Daoy (cell line): Measurements from ENCODE around the gene TMX4. TPM values are rescaled to one million over a fixed set of nuclear protein-coding genes. Genes with fewer than 3 reads are reported as not detected.
"Not testable (repeated sequence)": the region's sequence is repeated elsewhere in the genome, so short reads cannot be mapped to it uniquely, and the experiment has no call there.

Experiments
- DNase-seq: peaks from one replicate; pipeline ENCODE4 v3.0.0-alpha.2; 2015; ENCODE audit warnings: low read depth
- total RNA-seq: library from RNA; depleted of rRNA; stranded (reverse); fragments of >200 nt; shearing (Covaris generic); gene quantifications from 2 replicates; pipeline ENCODE4 v1.2.3, GENCODE V29; 2014; rRNA removed

Gene TMX4, protein sequence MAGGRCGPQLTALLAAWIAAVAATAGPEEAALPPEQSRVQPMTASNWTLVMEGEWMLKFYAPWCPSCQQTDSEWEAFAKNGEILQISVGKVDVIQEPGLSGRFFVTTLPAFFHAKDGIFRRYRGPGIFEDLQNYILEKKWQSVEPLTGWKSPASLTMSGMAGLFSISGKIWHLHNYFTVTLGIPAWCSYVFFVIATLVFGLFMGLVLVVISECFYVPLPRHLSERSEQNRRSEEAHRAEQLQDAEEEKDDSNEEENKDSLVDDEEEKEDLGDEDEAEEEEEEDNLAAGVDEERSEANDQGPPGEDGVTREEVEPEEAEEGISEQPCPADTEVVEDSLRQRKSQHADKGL
- 8.1 and 10.2 TPM in 2 replicates for total RNA-seq

- DNase-seq: peak; percentile 97
These were observed at the start of gene TMX4 for GRCh38 chr20:8019246-8019997. Gene TMX4, minus strand, starts transcription at chr20:8019761. Its CDS starts 148 bp downstream, at chr20:8019613.

DNA sequence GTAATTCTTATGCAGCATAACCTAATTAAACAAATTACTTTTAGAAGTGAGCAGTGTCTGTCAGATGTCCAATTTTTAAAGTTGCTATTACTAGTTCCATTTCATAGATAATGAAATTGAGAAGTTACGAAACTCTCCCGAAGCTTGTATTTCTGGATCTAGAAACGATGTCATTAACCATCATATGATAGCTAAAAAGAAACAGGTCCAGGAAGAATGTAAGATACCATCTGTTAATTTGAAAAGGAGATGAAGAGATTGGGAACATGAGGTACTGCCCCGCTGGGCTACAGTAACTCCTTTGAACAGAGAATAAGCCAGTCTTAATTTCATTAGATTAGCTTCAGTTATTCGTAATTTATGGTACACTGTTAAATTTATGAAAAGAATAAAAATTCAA lies 47.5 kb upstream of the TMX4 start:
- no peak for DNase-seq

DNA sequence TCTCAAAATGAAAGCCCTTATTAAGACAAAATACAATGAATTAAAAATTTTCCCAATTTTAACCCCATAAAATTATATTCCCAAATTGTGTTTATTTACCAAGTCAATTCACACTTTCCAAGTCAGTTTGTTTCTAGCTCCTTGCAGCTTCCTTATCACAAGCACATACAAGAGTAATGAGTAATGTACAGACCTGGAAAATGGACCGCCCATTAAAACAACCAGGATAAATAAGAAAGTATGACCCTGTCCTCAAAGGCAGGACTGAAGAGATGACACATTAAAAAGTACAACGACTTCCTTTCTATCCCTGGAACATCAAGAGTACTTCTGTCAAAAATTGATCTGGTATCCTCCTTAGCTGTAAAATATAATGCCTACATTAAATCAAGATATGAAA lies 47.1 kb upstream of the TMX4 start:
- DNase-seq: no peak

DNA sequence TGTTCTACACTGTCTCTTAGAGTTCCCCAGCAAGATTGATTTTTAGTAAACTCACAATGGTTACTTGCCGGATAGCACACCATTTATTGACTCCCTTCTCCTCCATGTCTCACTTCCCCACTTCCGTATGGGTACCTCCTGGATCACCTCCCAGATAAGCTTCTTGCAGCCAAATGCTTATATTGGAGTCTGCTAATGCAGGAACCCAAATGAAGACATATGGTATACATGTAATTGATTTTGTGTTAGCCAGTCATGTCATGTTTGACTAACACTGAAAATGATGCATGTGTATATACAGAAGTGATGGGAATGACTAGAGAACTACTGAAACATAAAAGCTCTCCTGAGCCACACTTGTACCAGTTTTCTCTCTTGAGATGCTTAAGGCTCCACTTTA lies 46.1 kb upstream of the TMX4 start:
- no peak for DNase-seq

DNA sequence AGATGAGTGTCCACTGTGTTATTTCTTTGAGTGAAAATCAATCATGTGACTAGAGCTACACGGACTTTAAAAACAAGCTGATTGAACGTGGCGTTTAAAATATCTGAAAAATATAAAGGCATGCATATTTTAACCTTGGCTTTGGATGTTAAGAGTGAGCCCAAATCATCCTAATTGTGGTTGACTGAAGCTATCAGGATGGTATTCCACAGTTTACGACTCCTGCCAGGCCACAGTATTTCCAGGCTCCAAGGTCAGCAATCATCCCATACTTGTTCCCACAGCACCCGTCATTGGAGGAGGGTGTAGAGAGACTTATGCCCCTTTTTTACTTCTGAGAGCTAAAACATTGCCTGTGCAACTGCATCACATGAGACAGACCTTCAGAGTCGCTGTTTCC lies 43.2 kb upstream of the TMX4 start:
- no peak for DNase-seq

GRCh38 chr20:8061861-8062518 lies 42.4 kb upstream of the TMX4 start:
- DNase-seq: no peak

GRCh38 chr20:8060977-8061376 lies 41.4 kb upstream of the TMX4 start:
- no peak for DNase-seq

DNA sequence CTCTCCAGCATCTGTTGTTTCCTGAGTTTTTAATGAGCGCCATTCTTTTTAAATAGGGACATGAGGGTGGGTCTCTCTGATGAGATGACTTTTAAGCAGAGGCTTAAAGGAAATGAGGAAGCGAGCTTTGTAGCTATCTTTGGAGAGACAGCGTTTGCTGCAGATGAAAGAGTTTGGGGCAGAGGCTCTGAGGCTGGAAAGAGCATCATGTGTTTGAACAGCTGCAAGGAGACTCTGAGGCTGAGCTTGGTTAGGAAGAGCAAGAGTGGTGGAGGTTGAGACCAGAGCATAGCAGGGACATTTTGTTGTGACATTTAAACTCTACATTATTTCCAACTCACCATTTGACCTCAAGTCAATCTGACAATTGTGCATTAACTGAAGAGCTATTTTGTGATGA lies 38.3 kb upstream of the TMX4 start:
- no peak for DNase-seq

GRCh38 chr20:8055096-8055495 lies 35.5 kb upstream of the TMX4 start:
- no peak for DNase-seq

- no peak for DNase-seq
These were observed 30.7 kb upstream of the TMX4 start for GRCh38 chr20:8050157-8050837.

DNA sequence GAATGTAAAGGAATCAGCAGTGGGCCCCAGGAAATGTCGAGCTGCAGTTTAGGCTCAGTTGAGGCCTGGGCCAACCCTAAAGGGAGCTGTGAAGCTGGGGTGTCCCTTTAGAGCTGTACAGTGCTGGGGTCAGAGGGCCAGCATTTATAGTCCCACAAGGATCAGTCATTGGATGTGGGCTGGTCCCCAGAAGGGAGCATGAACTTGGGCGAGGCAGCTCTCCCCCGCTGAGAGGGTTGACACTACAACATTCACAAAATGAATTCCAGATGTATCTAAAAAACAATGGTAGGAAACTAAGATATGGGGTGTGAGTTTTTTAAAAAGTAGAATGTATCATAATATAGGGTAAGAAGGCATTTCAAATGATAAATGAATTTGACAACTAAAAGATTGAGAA lies 29.7 kb upstream of the TMX4 start:
- no peak for DNase-seq

- no peak for DNase-seq
These were observed 26.4 kb upstream of the TMX4 start for GRCh38 chr20:8045946-8046345.

- peak; percentile 21 for DNase-seq
These were observed 24.2 kb upstream of the TMX4 start for GRCh38 chr20:8043687-8044282.

- DNase-seq: no peak
These were observed 19.5 kb upstream of the TMX4 start for GRCh38 chr20:8039042-8039441.

DNA sequence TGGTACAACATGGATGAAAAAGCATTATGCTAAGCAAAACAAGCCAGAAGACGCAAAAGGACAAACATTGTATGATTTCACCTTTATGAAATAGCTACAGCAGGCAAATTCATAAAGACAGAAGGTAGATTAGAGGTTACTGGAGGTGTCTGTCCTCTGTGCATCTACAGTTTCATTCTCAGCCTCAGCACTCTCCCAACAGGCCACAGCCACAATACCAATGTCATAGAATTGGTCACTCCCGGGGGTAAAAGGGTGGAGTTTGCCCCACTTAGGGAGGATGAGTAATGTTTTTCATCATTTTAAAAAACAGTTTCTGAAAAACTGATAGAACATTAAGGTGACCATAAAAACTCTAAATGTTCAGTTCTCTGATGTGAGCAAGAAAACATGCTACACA lies 17.2 kb upstream of the TMX4 start:
- no peak for DNase-seq

- no peak for DNase-seq
These were observed 13.7 kb upstream of the TMX4 start for GRCh38 chr20:8033151-8033841.

GRCh38 chr20:8032499-8032898 lies 12.9 kb upstream of the TMX4 start:
- DNase-seq: no peak

- DNase-seq: not testable (repeated sequence)
These were observed 12.0 kb upstream of the TMX4 start for GRCh38 chr20:8031539-8031938.

GRCh38 chr20:8021541-8022269 lies 2.1 kb upstream of the TMX4 start:
- DNase-seq: no peak

GRCh38 chr20:8020314-8021079 lies 936 bp upstream of the TMX4 start:
- DNase-seq: no peak
